HT-29 (cell line): ENCODE results near the gene MPST. TPM values are rescaled to one million over a fixed set of nuclear protein-coding genes. Genes with fewer than 3 reads are reported as not detected.

Source experiments
- DNase-seq: peaks from one replicate; pipeline ENCODE4 v3.0.0-alpha.2; 2015; ENCODE audit warnings: low spot score
- total RNA-seq: library from RNA; depleted of rRNA; stranded (reverse); fragments of >200 nt; shearing (Covaris generic); gene quantifications from 2 replicates; pipeline ENCODE4 v1.2.3, GENCODE V29; 2014

MPST gene
- total RNA-seq, 1 experiment from 2014 or later, result 211 TPM

GRCh38 chr22:37022483-37023337 lies 3.2 kb downstream of the MPST start:
- DNase-seq, result no peak

- DNase-seq, result no peak
Measured at GRCh38 chr22:37023743-37024338, 4.3 kb downstream of the MPST start.

GRCh38 chr22:37024339-37025157 lies 5.0 kb downstream of the MPST start:
- no peak for DNase-seq

- DNase-seq, result no peak
Measured at GRCh38 chr22:37025500-37026070, 6.0 kb downstream of the MPST start.

GRCh38 chr22:37026325-37026724 lies 6.8 kb downstream of the MPST start:
- no peak for DNase-seq

GRCh38 chr22:37027556-37027955 lies 8.0 kb downstream of the MPST start:
- DNase-seq, result no peak

- DNase-seq, result no peak
Measured at GRCh38 chr22:37028692-37029674, 9.4 kb downstream of the MPST start.

- no peak for DNase-seq
Measured at GRCh38 chr22:37030560-37031281, 11.2 kb downstream of the MPST start.

- DNase-seq, result no peak
Measured at GRCh38 chr22:37032134-37032534, 12.6 kb downstream of the MPST start.

GRCh38 chr22:37032535-37033460 lies 13.3 kb downstream of the MPST start:
- peak; percentile 84 for DNase-seq

- no peak for DNase-seq
Measured at GRCh38 chr22:37033605-37034430, 14.3 kb downstream of the MPST start.

GRCh38 chr22:37036655-37037377 lies 17.3 kb downstream of the MPST start:
- no peak for DNase-seq

- DNase-seq, result no peak
Measured at GRCh38 chr22:37037669-37038068, 18.1 kb downstream of the MPST start.

GRCh38 chr22:37039466-37039865 lies 19.9 kb downstream of the MPST start:
- no peak for DNase-seq

GRCh38 chr22:37043209-37043827 lies 23.8 kb downstream of the MPST start:
- DNase-seq, result no peak

- DNase-seq, result peak; percentile 74
Measured at GRCh38 chr22:37043828-37044538, 24.4 kb downstream of the MPST start.
